Limb (tissue), 2 donors: ENCODE results near the gene AP5B1.

Source experiments
- DNase-seq, 2 donors: peaks; one replicate each; pipeline ENCODE4 v3.0.0-alpha.2; 2016; ENCODE audit errors: extremely low spot score in 2 of 2

The AP5B1 gene

GRCh38 chr11:65786008-65786785 lies 5.4 kb upstream of the AP5B1 start:
- no peak for DNase-seq

DNA sequence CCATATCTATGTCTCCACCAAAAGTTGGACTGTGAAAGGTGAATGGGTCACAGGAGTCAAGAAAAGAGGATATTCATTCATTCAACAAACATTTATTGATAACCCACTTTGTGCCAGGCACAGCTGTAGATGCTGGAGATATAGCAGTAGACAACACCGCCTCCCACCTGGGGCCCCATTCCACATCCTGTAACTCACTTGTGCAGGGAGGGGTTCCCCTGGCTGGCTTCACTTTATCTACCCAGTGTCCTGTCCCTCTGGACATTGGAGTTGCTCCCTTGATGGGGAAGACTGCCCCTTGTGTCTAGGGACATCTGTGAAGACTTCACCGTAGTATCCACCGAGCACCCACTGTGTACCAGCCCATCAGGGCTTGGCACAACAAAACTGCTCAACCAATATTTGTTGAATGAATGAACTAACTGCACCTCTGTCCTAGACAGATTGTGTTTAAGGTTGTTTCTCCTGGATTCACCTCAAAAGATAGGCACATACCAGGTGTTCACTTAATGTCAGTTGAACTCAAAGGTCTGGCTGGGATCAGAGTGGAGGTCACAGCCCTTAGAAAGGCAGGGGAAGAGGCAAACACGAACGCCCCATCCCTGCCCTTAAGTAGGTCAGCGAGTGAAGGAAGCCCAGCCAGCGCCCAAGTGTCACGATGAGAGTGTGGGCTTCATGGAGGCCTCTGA lies 4.7 kb upstream of the AP5B1 start:
- no peak for DNase-seq

DNA sequence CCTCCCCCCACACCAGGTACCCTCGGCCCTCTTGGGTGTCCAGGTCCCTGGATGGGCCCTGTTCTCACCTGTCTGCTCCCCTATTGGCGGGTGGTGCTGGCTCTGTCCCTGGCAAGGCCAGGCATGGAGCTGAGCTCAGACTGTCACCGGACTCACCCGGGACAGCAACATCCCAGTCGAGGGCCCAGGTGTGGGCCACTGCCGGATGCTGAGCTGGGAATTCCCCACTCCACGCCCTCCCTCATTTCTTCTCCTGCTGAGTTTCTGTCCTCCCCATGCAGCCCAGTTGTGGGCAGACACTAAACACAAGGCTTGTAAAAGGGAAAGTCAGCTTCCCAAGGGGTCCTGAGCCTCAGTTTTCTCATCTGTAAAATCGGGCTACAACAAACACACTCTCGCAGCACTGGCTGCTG lies 2.0 kb upstream of the AP5B1 start:
- no peak for DNase-seq

- no peak for DNase-seq
Observed at GRCh38 chr11:65781962-65782815, 1.4 kb upstream of the AP5B1 start.

- no peak for DNase-seq
Observed at GRCh38 chr11:65781152-65781961, 581 bp upstream of the AP5B1 start.

GRCh38 chr11:65779919-65780769 lies 632 bp downstream of the AP5B1 start:
- peak in 1 of 2 donors; percentile 77 for DNase-seq

- no peak for DNase-seq
Observed at GRCh38 chr11:65779669-65779918, 1.2 kb downstream of the AP5B1 start.

- DNase-seq: no peak
Observed at GRCh38 chr11:65778901-65779668, 1.7 kb downstream of the AP5B1 start.

GRCh38 chr11:65778431-65778900 lies 2.3 kb downstream of the AP5B1 start:
- DNase-seq: no peak

DNA sequence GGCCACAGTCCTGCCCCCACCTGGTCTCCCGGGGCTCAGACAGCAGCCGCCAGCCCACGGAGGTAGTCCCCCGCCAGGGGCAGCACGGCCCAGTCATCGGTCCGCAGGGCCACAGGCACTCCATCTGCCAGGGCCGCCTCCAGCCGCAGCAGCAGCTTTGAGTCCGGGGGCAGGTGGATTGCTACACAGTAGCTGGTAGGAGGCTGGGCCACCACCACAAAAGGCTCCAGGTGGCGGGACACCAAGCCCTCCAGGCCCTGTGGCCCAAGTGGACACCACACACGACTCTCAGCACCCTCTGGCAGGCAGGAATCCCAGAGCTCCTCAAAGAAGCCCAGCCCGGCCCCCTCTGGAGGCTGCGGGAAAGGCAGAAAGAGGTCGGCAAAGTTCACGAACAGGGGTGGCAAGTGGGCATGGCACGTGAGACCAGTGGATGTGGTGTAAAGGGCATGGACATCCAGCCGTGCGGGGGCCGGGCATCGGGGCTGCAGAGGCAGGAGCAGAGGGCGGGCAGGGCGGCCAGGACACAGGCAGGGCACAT lies 2.9 kb downstream of the AP5B1 start:
- DNase-seq: no peak

DNA sequence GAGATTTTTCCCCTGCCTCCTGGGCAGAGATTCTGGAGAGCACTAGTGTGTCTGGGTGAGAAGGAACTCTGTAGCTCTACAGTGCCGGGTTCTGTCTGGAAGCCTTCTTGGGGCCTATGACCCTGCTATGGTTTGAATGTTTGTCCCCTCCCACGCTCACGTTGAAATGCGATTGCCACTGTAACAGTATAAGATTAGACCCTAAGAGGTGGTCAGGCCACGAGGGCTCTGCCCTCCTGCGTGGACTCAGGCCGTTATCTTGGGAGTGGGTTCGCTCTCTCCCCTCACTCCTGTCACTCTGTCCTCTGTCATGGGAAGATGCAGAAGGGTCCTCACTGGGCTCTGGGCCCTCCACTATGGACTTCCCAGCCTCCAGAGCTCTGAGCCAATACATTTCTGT lies 3.5 kb downstream of the AP5B1 start:
- DNase-seq: no peak

- DNase-seq: no peak
Observed at GRCh38 chr11:65776710-65777141, 4.0 kb downstream of the AP5B1 start.

DNA sequence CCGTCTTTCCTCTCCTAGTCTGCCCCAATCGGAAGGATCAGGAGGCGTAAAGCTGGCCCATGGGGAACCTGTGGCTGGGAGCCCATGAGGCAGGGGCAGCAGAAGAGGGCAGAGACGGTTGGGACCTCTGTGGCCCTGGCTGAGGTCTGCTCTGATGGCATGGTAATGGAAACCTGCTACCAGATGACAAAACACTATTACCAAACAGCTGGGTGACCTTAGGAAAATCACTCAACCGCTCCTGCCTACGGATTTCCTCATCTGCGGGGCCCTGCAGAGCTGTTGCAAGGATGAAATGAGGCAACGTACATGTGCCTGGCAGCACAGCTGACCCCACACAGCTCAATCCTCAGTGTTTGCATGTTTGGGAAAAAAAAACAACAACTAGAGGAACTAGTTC lies 4.6 kb downstream of the AP5B1 start:
- no peak for DNase-seq

DNA sequence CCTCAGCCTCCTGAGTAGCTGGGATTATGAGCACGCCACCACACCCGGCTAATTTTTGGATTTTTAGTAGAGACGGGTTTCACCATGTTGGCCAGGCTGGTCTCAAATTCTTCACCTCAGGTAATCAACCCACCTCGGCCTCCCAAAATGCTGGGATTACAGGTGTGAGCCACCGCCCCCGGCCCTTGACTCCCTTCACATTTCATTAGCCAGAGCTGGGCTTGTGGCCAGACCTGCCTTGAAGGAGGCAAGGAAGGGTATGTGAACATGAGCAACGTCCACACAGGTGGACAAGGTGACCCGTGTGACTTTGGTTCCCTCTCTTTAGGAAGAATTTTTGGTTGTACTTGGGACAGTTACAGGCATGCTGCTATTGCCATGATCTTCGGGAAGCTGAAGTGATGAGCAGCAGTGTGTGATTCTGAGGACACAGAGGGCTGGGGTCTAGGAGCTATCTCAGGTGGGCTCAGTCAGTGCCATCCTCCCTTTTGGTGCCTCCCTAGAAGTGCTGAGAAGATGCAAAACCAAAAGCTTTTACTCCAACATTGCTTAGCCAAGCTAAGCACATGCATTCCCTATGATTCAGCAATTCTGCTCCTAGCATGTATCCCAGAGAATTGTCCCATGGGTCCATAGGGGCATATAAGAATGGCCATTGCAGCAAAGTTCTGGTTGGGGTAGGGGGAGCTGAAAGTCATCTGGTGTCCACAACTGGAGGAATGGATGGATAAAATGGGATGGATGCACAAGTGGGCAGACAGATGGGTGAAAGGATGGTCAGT lies 6.1 kb downstream of the AP5B1 start:
- DNase-seq: no peak

GRCh38 chr11:65773784-65774411 lies 6.9 kb downstream of the AP5B1 start:
- DNase-seq: no peak

DNA sequence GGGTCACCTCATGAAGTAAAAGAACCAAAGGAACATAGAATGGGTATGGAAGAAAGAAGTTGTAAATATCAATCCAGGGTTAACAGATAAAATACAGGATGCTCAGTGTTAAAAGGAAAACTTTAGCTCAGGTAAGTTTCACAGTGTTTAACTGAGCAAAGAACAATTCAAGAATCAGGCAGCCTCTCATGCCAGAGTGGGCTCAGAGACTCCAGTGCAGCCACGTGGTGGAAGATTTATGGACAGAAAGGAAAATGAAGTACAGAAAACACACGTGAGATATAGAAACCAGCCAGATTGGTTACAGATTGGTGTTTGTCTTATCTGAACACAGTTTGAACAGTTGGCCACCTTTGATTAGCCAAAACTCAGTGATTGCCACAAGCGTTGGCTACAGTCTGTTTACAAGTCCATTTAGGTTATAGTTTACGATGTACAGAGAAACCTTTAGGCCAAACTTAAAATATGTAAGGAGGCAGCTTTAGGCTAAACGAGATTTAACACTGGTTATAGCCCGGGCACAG lies 9.1 kb downstream of the AP5B1 start:
- no peak for DNase-seq

- DNase-seq: no peak
Observed at GRCh38 chr11:65770951-65771567, 9.7 kb downstream of the AP5B1 start.
